IgD-negative memory B cell (primary cell): Measurements from ENCODE around the gene CCDC178. TPM values are rescaled to one million over a fixed set of nuclear protein-coding genes. Genes with fewer than 3 reads are reported as not detected.
"Not testable (repeated sequence)": the region's sequence is repeated elsewhere in the genome, so short reads cannot be mapped to it uniquely, and the experiment has no call there.

Experiments used
- H3K27ac Mint-ChIP-seq, 3 donors: one replicate each; pipeline ENCODE4 v1.8.0; 2020 to 2022; ENCODE audit warnings: mild to moderate bottlenecking in 3 of 3, mixed read lengths in 3 of 3, moderate library complexity in 1 of 3
- H3K27me3 Mint-ChIP-seq: one replicate; pipeline ENCODE4 v1.8.0; 2021; ENCODE audit warnings: mixed read lengths
- H3K36me3 Mint-ChIP-seq: one replicate; pipeline ENCODE4 v1.8.0; 2020; ENCODE audit warnings: mild to moderate bottlenecking, mixed read lengths
- H3K4me1 Mint-ChIP-seq, 3 donors: one replicate each; pipeline ENCODE4 v1.8.0; 2020 to 2022; ENCODE audit warnings: mixed read lengths in 3 of 3, mild to moderate bottlenecking in 1 of 3
- H3K4me3 Mint-ChIP-seq, 4 donors: one replicate each; pipeline ENCODE4 v1.8.0; 2020 to 2022; ENCODE audit warnings: mild to moderate bottlenecking in 4 of 4, mixed read lengths in 4 of 4, moderate library complexity in 3 of 4
- H3K9me3 Mint-ChIP-seq, 3 donors: one replicate each; pipeline ENCODE4 v1.8.0; 2020 to 2021; ENCODE audit warnings: mixed read lengths in 3 of 3, mild to moderate bottlenecking in 1 of 3
- polyA plus RNA-seq: library from polyadenylated mRNA; unstranded; fragments of 300-500 nt; fragmentation: Illumina TruSeq; gene quantifications from one replicate; pipeline ENCODE4 v1.2.3, GENCODE V29; 2021

CCDC178 gene
- polyA plus RNA-seq, 1 donor from 2014 or later: not detected

GRCh38 chr18:33205777-33206176 is 234.7 kb downstream of the CCDC178 start:
- Mint-ChIP-seq H3K4me1 (peaks cover 0 to 3% (median 0%) of the 10 kb centered on the region in 3 donors), H3K4me3 (no peak overlapping the region), H3K27me3 (no peaks in the 10 kb centered on the region), H3K27ac (no peak overlapping the region), H3K36me3 (no peaks in the 10 kb centered on the region), H3K9me3 (no peaks in the 10 kb centered on the region)

GRCh38 chr18:33201509-33201926 is 239.0 kb downstream of the CCDC178 start:
- Mint-ChIP-seq H3K27ac (no peak overlapping the region), H3K27me3 (no peaks in the 10 kb centered on the region), H3K9me3 (no peaks in the 10 kb centered on the region), H3K36me3 (no peaks in the 10 kb centered on the region), H3K4me1 (peaks cover 0 to 3% (median 0%) of the 10 kb centered on the region in 3 donors), H3K4me3 (no peak overlapping the region)

- Mint-ChIP-seq H3K27me3 (no peaks in the 10 kb centered on the region), H3K4me3 (no peak overlapping the region), H3K9me3 (no peaks in the 10 kb centered on the region), H3K4me1 (no peaks in the 10 kb centered on the region), H3K27ac (no peak overlapping the region), H3K36me3 (no peaks in the 10 kb centered on the region)
These were observed 244.7 kb downstream of the CCDC178 start for GRCh38 chr18:33195795-33196194.

GRCh38 chr18:33194793-33195192 is 245.7 kb downstream of the CCDC178 start:
- Mint-ChIP-seq H3K36me3 (no peaks in the 10 kb centered on the region), H3K9me3 (no peaks in the 10 kb centered on the region), H3K4me3 (no peak overlapping the region), H3K4me1 (no peaks in the 10 kb centered on the region), H3K27ac (no peak overlapping the region), H3K27me3 (no peaks in the 10 kb centered on the region)

- Mint-ChIP-seq H3K27me3 (peaks cover 3% of the 10 kb centered on the region), H3K36me3 (no peaks in the 10 kb centered on the region), H3K4me1 (peaks cover 0 to 8% (median 3%) of the 10 kb centered on the region in 3 donors), H3K27ac (no peak overlapping the region), H3K9me3 (peaks cover 0 to 2% (median 0%) of the 10 kb centered on the region in 3 donors), H3K4me3 (no peak overlapping the region)
These were observed 255.6 kb downstream of the CCDC178 start for GRCh38 chr18:33184958-33185357.

GRCh38 chr18:33184175-33184574 is 256.3 kb downstream of the CCDC178 start:
- H3K27me3 Mint-ChIP-seq: peaks cover 3% of the 10 kb centered on the region
- H3K4me1 Mint-ChIP-seq: peaks cover 0 to 8% (median 3%) of the 10 kb centered on the region in 3 donors
- no peak overlapping the region for H3K4me3 Mint-ChIP-seq
- H3K27ac Mint-ChIP-seq: no peak overlapping the region
- no peaks in the 10 kb centered on the region for H3K36me3 Mint-ChIP-seq
- H3K9me3 Mint-ChIP-seq: peaks cover 0 to 2% (median 0%) of the 10 kb centered on the region in 3 donors

- Mint-ChIP-seq H3K27ac (no peak overlapping the region), H3K4me3 (no peak overlapping the region), H3K36me3 (no peaks in the 10 kb centered on the region), H3K27me3 (peaks cover 3% of the 10 kb centered on the region), H3K9me3 (peaks cover 0 to 2% (median 0%) of the 10 kb centered on the region in 3 donors), H3K4me1 (peaks cover 0 to 8% (median 3%) of the 10 kb centered on the region in 3 donors)
These were observed 257.4 kb downstream of the CCDC178 start for GRCh38 chr18:33183136-33183535.

- Mint-ChIP-seq H3K4me1 (peaks cover 0 to 8% (median 3%) of the 10 kb centered on the region in 3 donors), H3K4me3 (no peak overlapping the region), H3K27ac (no peak overlapping the region), H3K36me3 (no peaks in the 10 kb centered on the region), H3K9me3 (peaks cover 0 to 2% (median 0%) of the 10 kb centered on the region in 3 donors), H3K27me3 (no peaks in the 10 kb centered on the region)
These were observed 259.5 kb downstream of the CCDC178 start for GRCh38 chr18:33181016-33181415.

GRCh38 chr18:33169218-33169617 is 271.3 kb downstream of the CCDC178 start:
- Mint-ChIP-seq H3K36me3 (peaks cover 2% of the 10 kb centered on the region), H3K4me1 (no peaks in the 10 kb centered on the region), H3K27me3 (no peaks in the 10 kb centered on the region), H3K9me3 (peaks cover 0 to 5% (median 0%) of the 10 kb centered on the region in 3 donors), H3K27ac (no peak overlapping the region), H3K4me3 (no peak overlapping the region)

GRCh38 chr18:33164121-33164520 is 276.4 kb downstream of the CCDC178 start:
- not testable (repeated sequence) for H3K27ac Mint-ChIP-seq, H3K4me3 Mint-ChIP-seq, H3K27me3 Mint-ChIP-seq, H3K36me3 Mint-ChIP-seq, H3K9me3 Mint-ChIP-seq, H3K4me1 Mint-ChIP-seq

GRCh38 chr18:33161131-33161530 is 279.4 kb downstream of the CCDC178 start:
- Mint-ChIP-seq H3K36me3 (no peaks in the 10 kb centered on the region), H3K27ac (no peak overlapping the region), H3K4me3 (no peak overlapping the region), H3K27me3 (no peaks in the 10 kb centered on the region), H3K4me1 (no peaks in the 10 kb centered on the region), H3K9me3 (no peaks in the 10 kb centered on the region)

GRCh38 chr18:33159151-33159550 is 281.4 kb downstream of the CCDC178 start:
- no peaks in the 10 kb centered on the region for H3K4me1 Mint-ChIP-seq

GRCh38 chr18:33157893-33158292 is 282.6 kb downstream of the CCDC178 start:
- H3K9me3 Mint-ChIP-seq: no peaks in the 10 kb centered on the region
- H3K36me3 Mint-ChIP-seq: no peaks in the 10 kb centered on the region
- H3K4me3 Mint-ChIP-seq: no peak overlapping the region
- H3K27ac Mint-ChIP-seq: no peak overlapping the region
- no peaks in the 10 kb centered on the region for H3K4me1 Mint-ChIP-seq
- H3K27me3 Mint-ChIP-seq: no peaks in the 10 kb centered on the region

More at GRCh38 chr18:33159151-33159550, 281.4 kb downstream of the CCDC178 start:
- no peak overlapping the region for H3K4me3 Mint-ChIP-seq
- H3K27ac Mint-ChIP-seq: no peak overlapping the region
- no peaks in the 10 kb centered on the region for H3K27me3 Mint-ChIP-seq
- H3K36me3 Mint-ChIP-seq: no peaks in the 10 kb centered on the region
- H3K9me3 Mint-ChIP-seq: no peaks in the 10 kb centered on the region

GRCh38 chr18:33156906-33157470 is 283.5 kb downstream of the CCDC178 start:
- Mint-ChIP-seq H3K27ac (no peak overlapping the region), H3K27me3 (no peaks in the 10 kb centered on the region), H3K4me1 (no peaks in the 10 kb centered on the region), H3K9me3 (no peaks in the 10 kb centered on the region), H3K36me3 (no peaks in the 10 kb centered on the region), H3K4me3 (no peak overlapping the region)

- no peak overlapping the region for H3K4me3 Mint-ChIP-seq
- H3K36me3 Mint-ChIP-seq: peaks cover 2% of the 10 kb centered on the region
- H3K27ac Mint-ChIP-seq: no peak overlapping the region
- H3K4me1 Mint-ChIP-seq: no peaks in the 10 kb centered on the region
- H3K27me3 Mint-ChIP-seq: no peaks in the 10 kb centered on the region
- H3K9me3 Mint-ChIP-seq: no peaks in the 10 kb centered on the region
These were observed 286.5 kb downstream of the CCDC178 start for GRCh38 chr18:33154049-33154448.

- H3K36me3 Mint-ChIP-seq: peaks cover 2% of the 10 kb centered on the region
- H3K9me3 Mint-ChIP-seq: no peaks in the 10 kb centered on the region
- no peaks in the 10 kb centered on the region for H3K4me1 Mint-ChIP-seq
- H3K27ac Mint-ChIP-seq: no peak overlapping the region
- no peaks in the 10 kb centered on the region for H3K27me3 Mint-ChIP-seq
- no peak overlapping the region for H3K4me3 Mint-ChIP-seq
These were observed 288.1 kb downstream of the CCDC178 start for GRCh38 chr18:33152376-33152775.
